Stimulated activated CD4-positive, alpha-beta T cell treated with anti-CD3 and anti-CD28 coated beads, Interleukin-1b, Interleukin-23, amount 100 ng/mL, for 24 hours (primary cell): ENCODE results near the gene PEX11B.
A peak's percentile ranks its signal among the peaks of the same experiment; 100 is the strongest.

Experiments used
- DNase-seq, 4 experiments: peaks; one replicate each; pipeline ENCODE4 v3.0.0-alpha.2; 2020; ENCODE audit warnings: low read depth in 4 of 4, low spot score in 1 of 4

PEX11B gene

DNA sequence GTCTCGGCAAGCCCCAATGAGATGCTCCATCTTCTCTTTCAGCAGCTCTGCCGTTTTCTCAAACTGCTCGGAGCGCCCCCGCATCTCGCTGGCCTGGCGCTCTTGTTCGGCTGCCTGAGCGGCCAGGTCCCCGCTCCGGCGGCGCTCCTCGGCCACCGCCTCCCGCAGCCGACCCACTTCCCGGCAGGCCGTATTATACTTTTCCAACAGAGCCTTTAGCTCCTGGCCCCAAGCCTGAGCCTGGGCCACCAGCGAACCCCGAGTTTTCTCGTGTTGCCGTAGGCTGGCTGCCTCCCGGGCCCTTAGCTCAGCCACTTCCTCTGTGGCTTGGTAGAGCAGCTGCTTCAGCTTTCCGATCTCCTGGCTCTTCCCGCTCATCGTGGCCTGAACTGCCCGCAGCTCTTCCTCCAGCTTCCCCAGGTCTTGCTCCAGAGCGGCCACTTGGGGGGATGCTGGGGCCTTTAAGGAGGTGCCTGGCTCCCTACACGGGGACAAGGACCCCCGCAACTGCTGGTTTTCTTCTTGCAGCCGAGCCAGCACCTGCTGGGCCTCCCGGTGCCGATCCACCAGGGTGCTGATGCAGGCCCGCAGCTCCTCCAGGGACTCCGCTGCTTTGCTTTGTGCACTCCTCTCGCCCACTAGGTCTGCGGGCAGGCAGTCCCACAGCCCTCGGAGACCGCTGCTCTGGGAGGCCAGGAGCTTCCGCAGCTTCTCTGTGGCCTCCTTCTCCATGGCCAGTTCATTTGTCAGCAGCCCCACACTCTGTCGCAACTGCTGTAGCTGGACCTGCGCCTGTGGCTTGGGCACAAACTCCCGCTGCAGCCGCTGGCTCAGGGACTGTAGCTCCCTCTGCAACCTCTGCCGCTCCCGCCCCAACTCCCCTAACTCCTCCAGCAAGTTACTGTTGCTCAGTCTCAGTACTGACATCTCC, 46.3 kb downstream of the PEX11B start:
- DNase-seq = peak in 2 of 4 experiments; percentile 11 to 17

GRCh38 chr1:145868232-145868631, 50.3 kb downstream of the PEX11B start:
- no peak for DNase-seq

- DNase-seq = no peak
These were observed 55.1 kb downstream of the PEX11B start for GRCh38 chr1:145863282-145864018.
